CD4-positive, alpha-beta T cell treated with Interleukin-4 for 1 hour (primary cell): ENCODE measurements around the gene FCRL1.
A peak's percentile ranks its signal among the peaks of the same experiment; 100 is the strongest.

ENCODE experiments used
- DNase-seq, 2 donors: peaks; one replicate each; pipeline ENCODE4 v3.0.0-alpha.2; 2020 to 2022

FCRL1 gene

DNA sequence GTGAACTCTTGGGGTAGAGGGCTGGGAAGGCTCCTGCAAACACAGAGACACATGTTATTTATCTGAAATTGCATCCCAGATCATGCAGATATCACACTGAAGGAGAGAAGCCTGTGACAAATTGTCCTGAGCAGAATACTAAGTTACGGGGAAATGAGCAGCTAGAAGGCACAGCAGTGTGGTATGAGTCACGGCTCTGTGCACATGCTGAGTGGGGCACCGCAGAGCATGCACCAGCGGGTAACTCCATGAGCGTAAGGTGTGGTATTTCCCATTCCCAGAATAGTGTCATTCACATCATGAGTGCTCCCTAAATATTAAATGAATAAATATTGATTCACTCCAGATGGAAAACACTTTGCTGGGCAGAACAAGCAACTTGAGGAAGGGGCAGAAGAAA is 21.7 kb downstream of the FCRL1 start:
- no peak for DNase-seq

DNA sequence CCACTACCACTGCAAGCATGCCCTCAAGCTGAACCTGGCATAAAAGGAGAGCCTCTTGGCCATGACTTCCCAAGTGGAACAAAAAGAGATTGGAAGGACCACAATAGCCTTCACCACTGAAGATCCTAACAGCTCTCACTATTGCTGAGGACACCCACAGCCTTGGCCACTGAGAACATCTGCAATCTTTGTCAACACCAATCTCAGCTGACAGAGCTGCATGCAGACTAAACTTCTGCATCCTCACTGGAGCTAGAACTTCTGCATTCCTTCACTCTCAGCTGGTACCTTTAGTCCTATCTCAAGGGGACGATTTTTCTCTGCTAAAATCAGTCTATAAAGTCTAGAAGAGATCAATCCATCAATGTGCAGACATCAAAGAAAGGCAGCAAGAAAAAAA is 34.7 kb downstream of the FCRL1 start:
- no peak for DNase-seq

DNA sequence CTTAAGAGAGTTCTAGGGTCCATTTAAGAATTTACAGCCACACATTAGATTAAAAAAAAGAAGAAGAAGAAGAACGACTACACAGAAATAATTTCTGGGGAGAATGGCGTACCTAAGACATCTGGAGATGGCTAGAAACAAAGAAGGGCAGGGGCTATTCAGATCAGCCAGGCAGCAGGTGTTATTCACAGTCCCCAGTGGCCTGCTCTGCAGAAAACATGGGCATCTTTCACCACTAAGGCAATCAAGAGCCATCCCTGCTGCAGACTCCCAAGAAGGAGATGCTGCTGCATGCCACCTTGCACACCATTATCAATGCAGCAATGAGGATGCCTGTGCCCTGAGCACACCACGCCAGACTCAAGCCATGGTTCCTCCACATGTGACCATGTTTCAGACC is 35.1 kb downstream of the FCRL1 start:
- no peak for DNase-seq

DNA sequence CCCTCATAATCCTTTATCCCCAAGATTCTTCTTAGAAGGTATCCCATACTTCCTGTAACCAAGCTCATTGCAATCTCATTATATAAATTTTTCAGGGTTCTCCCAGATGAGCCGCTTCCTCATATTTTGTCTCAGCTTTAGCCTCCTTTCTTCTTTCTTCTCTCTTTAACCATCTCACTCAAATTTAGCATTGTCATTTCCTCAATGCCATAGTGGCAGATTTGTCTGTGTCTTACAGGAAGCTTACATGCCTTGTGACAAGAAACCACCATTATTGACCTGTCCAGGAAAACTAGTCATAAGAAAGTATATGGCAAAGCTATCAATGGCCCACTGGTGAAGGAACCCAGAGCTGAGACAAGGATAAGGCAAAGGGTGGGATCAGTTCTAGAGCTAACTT is 37.0 kb downstream of the FCRL1 start:
- DNase-seq: no peak

DNA sequence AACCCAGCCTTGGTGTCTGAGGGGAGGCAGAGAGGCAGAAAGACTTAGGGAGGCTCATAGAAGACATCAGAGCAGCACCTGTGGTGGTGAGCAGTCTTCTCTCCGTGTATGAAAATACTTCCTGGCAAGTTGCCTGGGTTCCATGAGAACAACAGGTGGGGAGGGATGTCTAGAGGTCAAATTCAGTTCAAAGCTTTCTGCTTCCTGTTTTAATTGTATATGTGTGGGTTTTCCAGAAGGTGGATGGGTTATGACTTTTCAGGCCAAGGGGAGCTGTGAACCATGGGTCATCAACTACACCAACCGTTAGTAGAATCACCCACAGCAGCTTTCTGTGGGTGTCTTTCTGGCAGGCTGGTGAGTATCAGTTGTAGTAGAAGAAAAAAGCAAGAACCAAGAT is 38.9 kb downstream of the FCRL1 start:
- no peak for DNase-seq

DNA sequence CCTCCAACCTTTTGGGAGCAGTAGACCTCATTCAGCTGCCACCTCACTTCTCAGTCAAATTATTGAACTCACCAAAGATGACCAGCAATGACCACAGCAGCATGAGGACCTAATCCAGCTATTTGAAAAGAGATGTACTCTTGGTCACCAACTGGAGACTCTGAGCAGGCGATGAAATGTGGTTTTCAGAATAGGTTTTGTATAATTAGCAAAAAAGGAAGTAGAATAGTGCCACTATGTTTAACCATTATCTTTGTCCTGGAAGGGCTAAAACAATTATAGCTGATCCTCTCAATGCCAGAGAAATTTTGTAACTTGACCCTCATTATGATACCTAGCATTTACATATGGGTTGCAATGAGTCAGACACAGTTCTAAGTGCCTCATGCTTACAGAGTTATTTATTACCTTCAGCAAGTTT is 42.9 kb downstream of the FCRL1 start, which contains the start of gene FCRL2:
Gene FCRL2, minus strand, starts transcription at position 162 of the 421 bp plus-strand sequence. Its CDS starts 59 bp downstream, at position 103.
- no peak for DNase-seq

DNA sequence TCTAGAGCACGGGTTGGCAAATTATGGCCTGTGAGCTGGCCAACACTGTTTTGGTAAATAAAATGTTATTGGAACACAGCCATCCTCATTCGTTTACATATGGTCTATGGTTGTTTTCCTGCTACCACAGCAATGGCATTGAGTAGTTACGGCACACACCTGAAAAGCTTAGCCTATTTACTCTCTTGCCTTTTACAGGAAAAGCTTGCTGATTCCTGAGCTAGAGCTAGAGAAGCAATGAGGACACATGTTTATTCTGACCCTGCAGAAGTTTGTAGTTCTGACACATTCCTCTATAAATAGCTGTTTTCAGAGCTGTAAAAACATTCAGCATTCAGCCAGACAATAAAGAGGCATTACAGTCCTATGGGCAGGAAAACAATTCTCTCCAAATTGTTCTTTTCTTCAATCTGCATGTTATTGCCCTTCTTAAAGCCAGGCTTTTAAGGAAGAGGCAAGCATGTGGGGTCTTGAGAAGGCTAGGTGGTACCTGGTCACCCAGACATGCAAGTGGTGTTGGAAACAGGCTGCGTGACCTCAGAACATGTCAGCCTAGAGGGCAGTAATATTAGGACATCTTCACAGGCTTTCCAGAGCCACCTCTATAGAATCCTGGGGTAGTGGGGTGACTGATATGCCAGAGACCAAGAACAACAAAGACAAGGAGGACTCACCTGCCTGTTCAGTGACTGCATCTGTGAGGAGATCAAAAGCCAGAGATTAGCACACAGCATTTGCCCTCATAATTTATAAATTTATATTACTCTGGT is 44.6 kb downstream of the FCRL1 start:
- DNase-seq: no peak

DNA sequence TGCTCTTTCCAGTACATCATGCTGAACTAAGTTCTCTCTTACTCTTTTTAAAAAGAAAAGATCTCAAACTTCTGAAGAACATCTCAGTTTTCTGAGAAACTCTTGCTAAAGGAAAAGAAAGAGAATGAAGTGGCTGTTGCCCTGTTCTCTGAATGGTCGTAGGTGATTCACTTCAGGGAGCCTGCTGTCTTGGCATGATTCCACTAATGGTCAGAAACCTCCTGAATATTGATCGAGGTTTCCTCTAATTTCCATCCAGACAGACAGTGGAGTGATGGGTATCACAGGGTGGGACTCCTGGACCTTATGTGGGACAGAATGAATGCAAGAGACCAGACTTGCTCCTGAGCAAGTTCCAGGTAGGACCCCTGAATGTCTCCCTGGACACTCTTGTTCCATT is 45.5 kb downstream of the FCRL1 start:
- DNase-seq: no peak

DNA sequence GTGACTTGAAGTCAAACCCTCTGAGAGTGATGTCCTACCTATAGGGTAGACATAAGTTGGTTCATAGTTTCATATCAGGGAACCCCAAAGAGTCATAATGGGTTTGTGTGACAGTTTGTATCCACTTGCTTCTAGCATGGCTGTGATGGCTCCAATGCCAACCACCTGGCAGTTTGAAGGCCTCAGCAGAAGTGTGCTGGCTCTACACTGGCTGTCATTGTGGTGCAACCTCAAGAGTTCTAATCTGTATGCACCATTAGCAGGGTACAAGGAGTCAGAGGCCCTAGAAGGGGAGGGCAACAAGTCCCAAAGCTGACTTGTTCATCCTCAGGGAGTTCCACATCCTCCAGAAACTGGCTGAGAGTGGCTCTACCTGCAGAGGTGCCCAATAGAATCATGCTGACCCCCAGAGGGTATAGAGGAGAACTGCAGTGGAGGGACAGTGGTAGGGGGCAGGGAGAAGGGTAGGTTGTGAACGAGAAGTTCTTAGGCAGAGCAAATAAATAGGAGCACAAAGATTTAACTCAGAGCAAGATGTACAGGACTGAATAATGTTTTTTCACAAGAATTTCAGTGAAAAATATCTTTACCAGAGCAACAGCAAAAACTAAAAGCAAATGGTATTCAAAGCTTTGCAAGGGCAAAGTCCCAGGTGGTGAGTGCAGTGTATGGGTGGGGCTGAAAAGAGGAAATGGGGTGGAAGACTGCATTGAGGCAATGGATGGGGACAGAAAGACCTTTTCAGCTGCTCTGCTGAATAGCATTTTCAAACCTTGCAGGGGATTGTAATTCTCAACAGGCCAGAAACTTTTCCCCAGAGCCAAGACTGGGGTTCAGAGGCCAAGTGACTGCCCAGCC is 46.2 kb downstream of the FCRL1 start:
- DNase-seq: peak; percentile 37

DNA sequence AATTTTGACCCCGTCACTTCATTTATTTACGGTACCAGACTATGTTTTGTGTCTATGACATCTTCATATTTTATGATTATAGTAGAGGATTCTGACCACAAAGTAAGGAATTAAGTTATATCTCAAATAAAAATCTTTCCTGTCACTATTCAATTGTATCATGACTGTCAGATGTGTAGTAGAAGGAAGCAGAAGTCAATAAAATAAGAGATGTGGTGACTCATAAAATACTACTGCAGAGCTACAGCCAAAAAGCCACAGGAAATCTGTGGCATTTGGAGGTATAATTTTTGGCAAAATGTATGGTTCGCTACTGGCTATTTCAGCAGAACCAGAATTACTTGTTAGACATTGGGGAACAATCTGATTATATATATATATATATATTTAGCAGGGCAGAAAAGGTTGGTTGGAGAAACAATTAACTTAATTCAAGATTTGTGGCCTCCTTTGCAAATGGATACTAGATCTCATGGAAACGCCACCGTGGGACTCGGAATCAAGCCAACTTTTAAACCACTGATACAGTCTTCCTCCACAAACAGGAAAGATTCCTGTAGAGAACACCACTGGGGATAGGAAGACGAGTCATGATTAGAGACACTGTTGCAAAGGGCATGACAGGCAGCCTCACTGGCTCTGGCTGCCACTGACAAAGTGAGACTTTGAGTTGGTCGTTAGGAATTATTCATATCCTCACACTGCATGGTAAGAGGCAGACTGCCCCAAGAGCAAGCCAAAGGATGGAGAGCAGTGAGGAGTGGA is 48.1 kb downstream of the FCRL1 start:
- no peak for DNase-seq

DNA sequence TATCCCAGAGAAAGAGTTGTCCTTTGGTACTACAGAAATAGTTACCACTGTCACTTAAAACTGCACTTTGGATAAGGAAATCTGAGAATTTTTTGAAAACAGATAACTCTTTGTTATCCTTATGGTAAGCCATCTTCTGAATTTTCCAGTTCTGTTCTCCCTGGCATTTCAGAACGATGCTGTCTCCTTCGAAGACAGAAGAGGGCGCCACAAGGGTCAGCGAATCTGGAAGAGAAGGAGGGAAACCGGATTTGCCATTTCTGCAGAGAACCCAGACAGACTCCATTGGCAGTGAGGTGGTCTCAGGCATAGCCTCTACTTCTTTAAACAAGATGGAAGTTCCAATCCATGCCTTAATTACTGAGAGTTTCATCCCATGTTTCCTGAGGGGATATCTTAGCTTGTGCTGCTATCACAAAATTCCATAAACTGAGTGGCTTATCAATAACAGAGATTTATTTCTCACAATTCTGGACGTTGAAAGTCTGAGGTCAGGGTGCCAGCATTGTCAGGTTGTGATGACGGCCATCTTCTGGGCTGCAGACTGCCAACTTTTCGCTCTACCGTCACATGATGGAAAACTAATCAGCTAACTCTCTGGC is 49.4 kb downstream of the FCRL1 start:
- no peak for DNase-seq

DNA sequence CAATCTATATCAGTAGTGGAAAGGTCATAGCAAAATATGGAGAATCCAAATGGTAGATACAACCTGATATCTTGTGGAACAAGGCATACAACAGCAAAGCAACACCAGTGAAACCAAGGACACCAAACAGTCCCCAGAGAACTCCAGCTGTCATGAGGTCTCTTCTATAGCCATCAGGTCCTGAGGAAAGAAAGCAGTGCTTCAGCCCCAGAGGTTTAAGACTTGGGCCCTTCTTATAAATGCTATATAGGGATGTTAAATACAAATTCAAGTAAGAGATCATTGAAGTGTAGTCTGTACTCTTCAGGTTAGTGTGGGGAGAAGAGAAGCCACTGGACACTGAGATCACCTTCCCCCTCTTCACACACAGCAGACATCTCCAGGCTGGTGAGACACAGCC is 53.1 kb downstream of the FCRL1 start:
- no peak for DNase-seq

DNA sequence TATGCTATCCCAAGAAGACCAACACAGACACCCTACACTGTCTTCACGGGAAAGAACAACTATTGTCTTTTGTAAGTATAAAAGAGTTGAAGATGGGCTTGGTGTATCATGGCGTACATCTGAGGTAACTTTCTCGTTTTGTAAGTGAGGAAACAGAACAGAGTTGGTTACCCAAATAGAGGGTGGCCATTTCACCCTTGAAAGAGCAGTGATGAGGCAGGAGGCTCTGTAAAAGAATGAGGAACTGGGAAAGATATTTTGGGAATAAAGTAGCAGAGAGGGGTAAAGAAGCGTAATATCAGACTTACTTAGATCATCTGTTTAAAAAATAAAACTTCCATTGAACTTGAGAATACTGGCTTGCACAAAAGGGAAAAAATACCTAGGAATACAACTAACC is 61.9 kb downstream of the FCRL1 start:
- no peak for DNase-seq

DNA sequence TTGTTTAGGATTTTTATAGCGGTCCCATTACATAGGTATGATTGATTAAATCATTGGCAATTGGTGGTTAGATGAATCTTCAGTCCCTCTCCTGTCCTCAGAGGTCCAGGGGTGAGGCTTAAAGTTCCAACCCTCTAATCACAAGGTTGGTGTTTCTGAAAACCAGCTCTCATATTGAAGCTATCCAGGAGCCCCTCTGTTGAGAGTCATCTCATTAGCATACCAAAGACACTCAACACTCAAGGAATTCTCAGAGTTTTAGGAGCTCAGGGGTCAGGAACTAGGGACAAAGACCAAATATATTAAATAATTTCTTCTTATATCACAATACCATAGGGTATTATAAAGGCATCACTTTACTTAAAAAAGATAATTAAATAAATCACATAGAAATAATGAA is 66.3 kb downstream of the FCRL1 start:
- no peak for DNase-seq

DNA sequence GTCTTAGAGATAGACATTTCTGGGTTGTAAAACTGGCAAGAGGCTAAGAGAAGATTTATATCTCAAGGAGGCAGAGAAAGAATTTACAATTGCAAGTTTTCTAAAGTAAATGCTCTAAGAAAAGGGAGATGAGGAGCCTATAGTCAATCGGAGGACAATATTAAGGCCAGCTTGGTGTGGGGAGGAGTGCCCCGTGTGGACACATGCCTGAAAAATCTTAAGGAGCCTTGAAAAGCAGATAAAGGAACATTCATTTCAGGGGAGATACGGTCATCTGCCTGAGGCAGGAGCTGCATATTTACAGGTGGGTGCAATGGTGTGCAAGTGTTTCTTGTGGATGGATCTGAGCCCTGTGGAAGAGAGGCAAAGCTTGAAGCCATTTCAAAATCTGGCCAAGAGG is 68.6 kb downstream of the FCRL1 start:
- no peak for DNase-seq

DNA sequence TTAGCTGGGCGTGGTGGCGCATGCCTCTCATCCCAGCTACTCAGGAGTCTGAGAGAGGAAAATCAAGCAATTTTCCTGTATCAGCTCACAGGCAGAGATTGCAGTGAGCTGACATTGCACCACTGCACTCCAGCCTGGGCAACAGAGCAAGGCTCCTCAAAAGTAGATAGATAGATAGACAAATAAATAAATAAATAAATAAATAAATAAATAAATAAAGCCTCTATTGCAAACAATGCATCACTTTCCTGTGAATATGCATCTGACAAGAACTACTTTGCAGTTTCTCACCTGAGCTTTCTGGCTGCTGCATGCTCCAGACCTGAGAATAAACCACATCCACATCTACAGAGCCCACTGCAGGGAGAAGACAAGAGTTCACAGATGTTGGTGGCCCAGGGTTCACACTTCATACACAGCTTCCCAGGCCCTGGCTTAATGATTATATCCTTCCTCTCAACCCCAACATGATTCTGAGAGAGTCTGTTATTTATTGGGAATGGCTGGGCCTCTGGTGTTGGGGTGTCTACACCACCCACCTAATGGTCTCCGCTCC is 71.6 kb downstream of the FCRL1 start:
- no peak for DNase-seq
